Measurements from ENCODE around the gene RPA1.

- TF ChIP-seq, protein P1, sequence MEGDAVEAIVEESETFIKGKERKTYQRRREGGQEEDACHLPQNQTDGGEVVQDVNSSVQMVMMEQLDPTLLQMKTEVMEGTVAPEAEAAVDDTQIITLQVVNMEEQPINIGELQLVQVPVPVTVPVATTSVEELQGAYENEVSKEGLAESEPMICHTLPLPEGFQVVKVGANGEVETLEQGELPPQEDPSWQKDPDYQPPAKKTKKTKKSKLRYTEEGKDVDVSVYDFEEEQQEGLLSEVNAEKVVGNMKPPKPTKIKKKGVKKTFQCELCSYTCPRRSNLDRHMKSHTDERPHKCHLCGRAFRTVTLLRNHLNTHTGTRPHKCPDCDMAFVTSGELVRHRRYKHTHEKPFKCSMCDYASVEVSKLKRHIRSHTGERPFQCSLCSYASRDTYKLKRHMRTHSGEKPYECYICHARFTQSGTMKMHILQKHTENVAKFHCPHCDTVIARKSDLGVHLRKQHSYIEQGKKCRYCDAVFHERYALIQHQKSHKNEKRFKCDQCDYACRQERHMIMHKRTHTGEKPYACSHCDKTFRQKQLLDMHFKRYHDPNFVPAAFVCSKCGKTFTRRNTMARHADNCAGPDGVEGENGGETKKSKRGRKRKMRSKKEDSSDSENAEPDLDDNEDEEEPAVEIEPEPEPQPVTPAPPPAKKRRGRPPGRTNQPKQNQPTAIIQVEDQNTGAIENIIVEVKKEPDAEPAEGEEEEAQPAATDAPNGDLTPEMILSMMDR (IDR thresholded peaks at IDR 0.05; ENCODE audit: low read length), result no peak
- no peak for TF ChIP-seq EZH2 (optimal IDR thresholded peaks at IDR 0.05; ENCODE audit: low read depth, low read length)
Measured at GRCh38 chr17:1919201-1919600, 89.4 kb downstream of the RPA1 start.

Measured in MM.1S (cell line).